CD14-positive monocyte (primary cell): Measurements from ENCODE around the gene TMEM38A. TPM values are rescaled to one million over a fixed set of nuclear protein-coding genes. Genes with fewer than 3 reads are reported as not detected.
A peak's percentile ranks its signal among the peaks of the same experiment; 100 is the strongest.

Experiments used
- DNase-seq, 3 donors: peaks; one replicate each; pipeline ENCODE4 v3.0.0-alpha.2; 2011 to 2022
- H2AFZ ChIP-seq: 2 replicates; pipeline ENCODE4 v1.6.0; 2012; ENCODE audit warnings: mild to moderate bottlenecking, low read depth, low read length, inconsistent platforms; ENCODE audit not compliant: insufficient read depth, poor library complexity, severe bottlenecking
- H3K27ac ChIP-seq, 2 donors: 1 replicate in 1 of 2; 2 replicates in 1 of 2; pipeline ENCODE4 v1.5.1; 2012 to 2013; ENCODE audit warnings: low read length in 2 of 2, control low read depth in 1 of 2, inconsistent platforms in 1 of 2, low read depth in 1 of 2, mild to moderate bottlenecking in 1 of 2
- H3K27me3 ChIP-seq, 2 donors: one replicate each; pipeline versions ENCODE4 v1.6.0 to v1.6.1; 2011 to 2013; ENCODE audit warnings: low read length in 2 of 2; ENCODE audit not compliant: control insufficient read depth in 2 of 2, insufficient read depth in 2 of 2
- H3K36me3 ChIP-seq, 2 donors: replicated peaks in 1 of 2; 1 replicate in 1 of 2; 2 replicates in 1 of 2; pipeline versions ENCODE4 v1.5.1 to v1.6.1; 2012 to 2013; ENCODE audit warnings: low read length in 2 of 2, control low read depth in 1 of 2, inconsistent platforms in 1 of 2, mild to moderate bottlenecking in 1 of 2; ENCODE audit not compliant: insufficient read depth in 2 of 2, control insufficient read depth in 1 of 2
- H3K4me1 ChIP-seq, 2 donors: 1 replicate in 1 of 2; 2 replicates in 1 of 2; pipeline versions ENCODE4 v1.5.1 to v1.6.1; 2012 to 2013; ENCODE audit warnings: low read length in 2 of 2, control low read depth in 1 of 2, inconsistent platforms in 1 of 2, mild to moderate bottlenecking in 1 of 2, moderate library complexity in 1 of 2; ENCODE audit not compliant: insufficient read depth in 2 of 2, control insufficient read depth in 1 of 2
- H3K4me2 ChIP-seq: replicated peaks from 2 replicates; pipeline ENCODE3; 2012; ENCODE audit warnings: low read length, moderate library complexity, mild to moderate bottlenecking; ENCODE audit not compliant: poor library complexity, severe bottlenecking; ENCODE audit errors: extremely low read depth
- H3K4me3 ChIP-seq, 3 experiments: fragments of 200-600 bp in 1 of 3; sonication (generic) in 1 of 3; replicated peaks in 1 of 3; 1 replicate in 2 of 3; 2 replicates in 1 of 3; pipeline ENCODE4 v1.5.1; 2011 to 2013; ENCODE audit warnings: low read length in 3 of 3, mild to moderate bottlenecking in 3 of 3, control low read depth in 2 of 3, low read depth in 2 of 3, inconsistent platforms in 1 of 3, moderate library complexity in 1 of 3
- H3K79me2 ChIP-seq: 2 replicates; pipeline ENCODE4 v1.6.0; 2012; ENCODE audit warnings: mild to moderate bottlenecking, control low read depth, inconsistent platforms, low read length, moderate library complexity; ENCODE audit not compliant: insufficient read depth
- H3K9ac ChIP-seq: 2 replicates; pipeline ENCODE4 v1.6.0; 2017; ENCODE audit warnings: low read length, mild to moderate bottlenecking; ENCODE audit not compliant: insufficient read depth, poor library complexity, severe bottlenecking
- H3K9me3 ChIP-seq, 2 donors: replicated peaks in 1 of 2; 1 replicate in 1 of 2; 2 replicates in 1 of 2; pipeline versions ENCODE4 v1.5.1 to v1.6.1; 2012 to 2013; ENCODE audit warnings: low read length in 2 of 2, control low read depth in 1 of 2; ENCODE audit not compliant: control insufficient read depth in 1 of 2, insufficient read depth in 1 of 2
- H4K20me1 ChIP-seq: 2 replicates; pipeline ENCODE4 v1.6.0; 2012; ENCODE audit warnings: mild to moderate bottlenecking, low read length, control low read depth, moderate library complexity; ENCODE audit not compliant: insufficient read depth
- H3K27ac Mint-ChIP-seq, 7 donors: one replicate each; pipeline ENCODE4 v1.8.0; 2020; ENCODE audit warnings: mild to moderate bottlenecking in 7 of 7, mixed read lengths in 7 of 7, moderate library complexity in 6 of 7, inconsistent platforms in 2 of 7
- H3K27me3 Mint-ChIP-seq, 3 donors: one replicate each; pipeline ENCODE4 v1.8.0; 2021 to 2022; ENCODE audit warnings: low read depth in 3 of 3, mild to moderate bottlenecking in 3 of 3, mixed read lengths in 3 of 3, moderate library complexity in 3 of 3, inconsistent platforms in 1 of 3
- H3K36me3 Mint-ChIP-seq, 2 donors: one replicate each; pipeline ENCODE4 v1.8.0; 2020; ENCODE audit warnings: mixed read lengths in 2 of 2, inconsistent platforms in 1 of 2, mild to moderate bottlenecking in 1 of 2
- H3K4me1 Mint-ChIP-seq: one replicate; pipeline ENCODE4 v1.8.0; 2020; ENCODE audit warnings: mild to moderate bottlenecking, mixed read lengths
- H3K4me3 Mint-ChIP-seq, 2 donors: one replicate each; pipeline ENCODE4 v1.8.0; 2020; ENCODE audit warnings: mild to moderate bottlenecking in 2 of 2, mixed read lengths in 2 of 2, moderate library complexity in 1 of 2
- H3K9me3 Mint-ChIP-seq, 7 donors: one replicate each; pipeline ENCODE4 v1.8.0; 2020 to 2022; ENCODE audit warnings: mixed read lengths in 7 of 7, mild to moderate bottlenecking in 6 of 7, moderate library complexity in 6 of 7, inconsistent platforms in 2 of 7
- CTCF ChIP-seq: fragments of 200-600 bp; IDR thresholded peaks from one replicate; pipeline ENCODE4 v1.8.0; 2022; ENCODE audit warnings: antibody characterized with exemption, mild to moderate bottlenecking
- WGBS: methylation state at CpG from one replicate; pipeline ENCODE4 v1.1.5; 2013; ENCODE audit warnings: missing lambda C conversion rate; ENCODE audit not compliant: insufficient coverage; 5-methylcytosine and 5-hydroxymethylcytosine counted together
- intact Hi-C, 2 donors: fragments of 100-400 bp; cut with micrococcal nuclease; formaldehyde crosslinking; loops; one replicate each; pipeline versions ENCODE4 v1.15.0 to v1.15.1; 2023
- polyA plus RNA-seq, 3 donors: library from polyadenylated mRNA; depleted of rRNA in 1 of 3; unstranded in 2 of 3; stranded (reverse) in 1 of 3; fragments of 300-500 nt in 2 of 3; fragments of >200 nt in 1 of 3; fragmentation: Illumina TruSeq in 2 of 3; gene quantifications; 1 replicate in 2 of 3; 2 replicates in 1 of 3; pipeline ENCODE4 v1.2.3, GENCODE V29; 2012 to 2021

The TMEM38A gene
- polyA plus RNA-seq, 3 donors: 8.5 to 21.6 (median 10.6) TPM

- TF ChIP-seq CTCF: no peak
- Histone ChIP-seq H3K4me3 (peak overlapping the region; percentile 88 to 92 (median 89)), H3K36me3 (peaks cover 32 to 59% of the 10 kb centered on the region in 2 donors), H3K4me2 (peak overlapping the region; percentile 86), H3K27ac (peak overlapping the region; percentile 67 to 81), H3K9me3 (no peaks in the 10 kb centered on the region), H3K4me1 (peaks cover 23 to 37% of the 10 kb centered on the region in 2 donors), H3K9ac (peak overlapping the region; percentile 81), H2AFZ (peak overlapping the region; percentile 91), H3K27me3 (no peaks in the 10 kb centered on the region), H3K79me2 (peaks cover 60% of the 10 kb centered on the region), H4K20me1 (peaks cover 69% of the 10 kb centered on the region)
- Mint-ChIP-seq H3K9me3 (no peaks in the 10 kb centered on the region), H3K27ac (peak overlapping the region; percentile 74 to 98 (median 93)), H3K4me1 (peaks cover 31% of the 10 kb centered on the region), H3K4me3 (peak overlapping the region; percentile 98), H3K27me3 (peaks cover 0 to 1% (median 0%) of the 10 kb centered on the region in 3 donors), H3K36me3 (peaks cover 37 to 55% of the 10 kb centered on the region in 2 donors)
- intact Hi-C loops: loop anchor here (2.0 to 5.0 kb wide), 3 partner anchors 32 to 57 kb away; partner anchors contain the start of genes SMIM7 (in 2 of the 2), TMEM38A (in 2 of the 2) and SLC35E1 (in 1 of the 2)
- DNase-seq: no peak
- WGBS: 0% methylated on average over 10 of the region's 23 CpGs
These were observed 31.8 kb upstream of the TMEM38A start for GRCh38 chr19:16628984-16629691.

DNA sequence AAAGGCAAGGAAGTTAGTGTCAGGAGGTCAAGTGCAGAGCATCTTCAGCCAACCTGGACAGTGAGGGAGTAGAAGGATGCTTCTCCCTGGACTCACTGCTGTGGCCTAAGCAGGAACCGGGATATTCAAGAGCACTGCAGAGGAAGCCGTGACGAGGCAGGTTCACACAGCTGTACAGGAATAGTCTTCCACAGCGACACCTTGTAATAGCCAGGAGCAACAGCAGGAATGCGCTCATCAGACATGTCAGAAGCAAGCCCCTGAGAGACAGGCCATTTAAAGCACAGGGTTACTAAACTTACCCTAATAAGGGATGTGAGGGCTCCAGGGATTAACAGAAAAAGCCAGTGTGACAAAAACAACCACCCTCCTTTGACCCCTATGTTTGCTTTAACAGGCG lies 29.5 kb upstream of the TMEM38A start:
- Histone ChIP-seq H3K4me1 (peaks cover 17 to 23% of the 10 kb centered on the region in 2 donors), H3K9ac (no peak overlapping the region), H3K4me3 (no peak overlapping the region), H3K27ac (no peak overlapping the region), H3K4me2 (no peak overlapping the region), H3K36me3 (peaks cover 45 to 63% of the 10 kb centered on the region in 2 donors), H3K79me2 (peaks cover 57% of the 10 kb centered on the region), H3K9me3 (no peaks in the 10 kb centered on the region), H3K27me3 (no peaks in the 10 kb centered on the region), H4K20me1 (peaks cover 68% of the 10 kb centered on the region), H2AFZ (no peak overlapping the region)
- H3K27me3 Mint-ChIP-seq: peaks cover 0 to 1% (median 0%) of the 10 kb centered on the region in 3 donors
- H3K4me3 Mint-ChIP-seq: no peak overlapping the region
- TF ChIP-seq CTCF: no peak
- 97% methylated on average over 5 of the region's 6 CpGs for WGBS
- intact Hi-C loops: no loop called here
- H3K9me3 Mint-ChIP-seq: no peaks in the 10 kb centered on the region
- peak overlapping the region in 2 of 7 donors; percentile 18 to 48 for H3K27ac Mint-ChIP-seq
- DNase-seq: no peak
- peaks cover 29 to 61% of the 10 kb centered on the region in 2 donors for H3K36me3 Mint-ChIP-seq
- peaks cover 16% of the 10 kb centered on the region for H3K4me1 Mint-ChIP-seq
